Measurements from ENCODE around the gene BLVRA. TPM values are rescaled to one million over a fixed set of nuclear protein-coding genes. Genes with fewer than 3 reads are reported as not detected.
"Not testable (repeated sequence)": the region's sequence is repeated elsewhere in the genome, so short reads cannot be mapped to it uniquely, and the experiment has no call there.

BLVRA gene
- 10 to 100 TPM in 3 of 6 donors, 1 to 10 TPM in 3; 3.5 to 15.9 (median 9.5) TPM for polyA plus RNA-seq (ENCODE audit: low read depth in 6 of 6)

DNA sequence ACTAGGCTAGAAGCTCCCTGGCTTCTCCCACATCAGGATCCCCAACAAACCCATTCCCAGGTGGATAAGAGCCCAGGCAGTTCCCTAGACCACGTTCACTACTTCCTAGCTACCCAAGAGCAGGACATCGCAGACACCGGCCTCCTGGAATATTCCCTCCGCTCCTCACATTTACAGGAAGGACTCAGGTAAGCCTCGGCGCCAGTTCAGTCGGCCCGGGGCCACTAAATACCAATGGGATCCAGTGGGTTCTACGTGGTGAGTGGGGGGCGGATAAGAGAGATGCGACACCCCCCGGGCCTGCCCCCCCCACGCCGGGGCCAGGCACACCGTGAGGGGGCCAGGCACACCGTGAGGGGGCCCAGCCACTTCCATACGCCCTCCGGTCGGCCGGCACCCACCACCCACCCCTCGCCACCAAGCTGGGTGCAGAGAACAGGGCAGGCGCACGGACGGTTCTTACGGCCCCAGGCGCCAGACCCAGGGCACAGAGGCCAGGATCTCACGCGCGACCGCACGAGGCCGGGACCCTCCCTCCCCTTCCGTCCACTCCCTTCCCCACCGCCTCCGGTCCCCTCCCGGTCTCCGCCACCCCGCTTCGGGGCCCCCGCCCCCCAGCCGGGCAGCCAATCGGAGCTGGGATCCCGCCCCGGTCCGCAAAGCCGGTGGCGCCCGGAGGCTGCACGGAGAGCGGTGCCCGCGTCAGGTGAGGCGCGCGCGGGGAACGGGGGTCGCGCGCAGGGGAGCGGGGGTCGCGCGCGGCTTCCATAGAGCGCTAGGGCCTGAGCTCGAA is at the start of gene BLVRA:
Gene BLVRA, plus strand, starts transcription at position 652 of the 793 bp plus-strand sequence. CDS start 12,479 bp downstream, outside the sequence.
- peak; percentile 53 for DNase-seq
- peak within 1 kb of the TSS; percentile 45 to 93 (median 89) for H3K4me3 Mint-ChIP-seq
- ATAC-seq (ENCODE audit: low read depth in 2 of 2) = peak; percentile 74 to 75
- no peaks in the 10 kb centered on the region for H3K36me3 Mint-ChIP-seq
- H3K27ac Mint-ChIP-seq = peak within 1 kb of the TSS; percentile 30 to 78 (median 51)
- peaks cover 12 to 14% (median 13%) of the 10 kb centered on the region in 3 donors for H3K4me1 Mint-ChIP-seq
- H3K9me3 Mint-ChIP-seq = no peaks in the 10 kb centered on the region
- H3K27me3 Mint-ChIP-seq = peaks cover 10 to 19% (median 18%) of the 10 kb centered on the region in 3 donors

- H3K4me3 Mint-ChIP-seq = no peak overlapping the region
- no peak overlapping the region for H3K27ac Mint-ChIP-seq
- no peaks in the 10 kb centered on the region for H3K27me3 Mint-ChIP-seq
- no peak for ATAC-seq (ENCODE audit: low read depth in 2 of 2)
- H3K36me3 Mint-ChIP-seq = peaks cover 0 to 8% of the 10 kb centered on the region in 2 donors
- peaks cover 0 to 2% (median 0%) of the 10 kb centered on the region in 7 donors for H3K9me3 Mint-ChIP-seq
- DNase-seq = no peak
- H3K4me1 Mint-ChIP-seq = peaks cover 24 to 46% (median 38%) of the 10 kb centered on the region in 3 donors
Measured at GRCh38 chr7:43711503-43711902, 47.0 kb upstream of the BLVRA start.

- DNase-seq; ATAC-seq (ENCODE audit: low read depth in 2 of 2); H3K9me3 Mint-ChIP-seq; H3K27me3 Mint-ChIP-seq; H3K4me3 Mint-ChIP-seq; H3K36me3 Mint-ChIP-seq: not testable (repeated sequence)
- Mint-ChIP-seq H3K27ac (peak overlapping the region in 2 of 6 donors; percentile 14 to 39), H3K4me1 (peaks cover 30 to 44% (median 37%) of the 10 kb centered on the region in 3 donors)
Measured at GRCh38 chr7:43715966-43716365, 42.5 kb upstream of the BLVRA start.

DNA sequence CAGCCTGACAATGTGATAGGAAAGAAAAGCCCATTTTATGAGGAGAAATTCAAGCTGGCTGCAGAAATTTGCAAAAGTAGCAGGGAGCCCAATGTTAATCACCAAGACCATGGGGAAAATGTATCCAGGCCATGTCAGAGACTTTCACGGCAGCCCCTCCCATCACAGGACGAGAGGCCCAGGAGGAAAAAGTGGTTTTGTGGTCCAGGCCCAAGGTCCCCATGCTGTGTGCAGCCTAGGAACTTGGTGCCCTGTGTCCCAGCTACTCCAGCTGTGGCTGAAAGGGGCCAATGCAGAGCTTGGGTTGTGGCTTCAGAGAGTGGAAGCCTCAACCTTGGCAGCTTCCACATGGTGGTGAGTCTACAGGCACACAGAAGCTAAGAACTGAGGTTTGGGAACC is 41.9 kb upstream of the BLVRA start:
- no peak for ATAC-seq (ENCODE audit: low read depth in 2 of 2)
- Mint-ChIP-seq H3K27ac (peak overlapping the region in 2 of 6 donors; percentile 39 to 47), H3K4me3 (no peak overlapping the region), H3K9me3 (no peaks in the 10 kb centered on the region), H3K27me3 (no peaks in the 10 kb centered on the region), H3K4me1 (peaks cover 30 to 49% (median 38%) of the 10 kb centered on the region in 3 donors), H3K36me3 (peaks cover 0 to 8% of the 10 kb centered on the region in 2 donors)
- DNase-seq = no peak

GRCh38 chr7:43721193-43721806 is 37.2 kb upstream of the BLVRA start:
- Mint-ChIP-seq H3K36me3 (peaks cover 1 to 4% of the 10 kb centered on the region in 2 donors), H3K4me1 (peaks cover 17 to 30% (median 26%) of the 10 kb centered on the region in 3 donors), H3K27me3 (no peaks in the 10 kb centered on the region), H3K9me3 (no peaks in the 10 kb centered on the region), H3K27ac (no peak overlapping the region), H3K4me3 (no peak overlapping the region)
- DNase-seq = peak; percentile 51
- ATAC-seq (ENCODE audit: low read depth in 2 of 2) = peak in 1 of 2 donors; percentile 49

- H3K9me3 Mint-ChIP-seq = no peaks in the 10 kb centered on the region
- H3K27me3 Mint-ChIP-seq = no peaks in the 10 kb centered on the region
- DNase-seq (no peak), ATAC-seq (ENCODE audit: low read depth in 2 of 2) (no peak)
- H3K4me1 Mint-ChIP-seq = peaks cover 24 to 37% (median 36%) of the 10 kb centered on the region in 3 donors
- H3K27ac Mint-ChIP-seq = no peak overlapping the region
- H3K36me3 Mint-ChIP-seq = peaks cover 0 to 4% of the 10 kb centered on the region in 2 donors
- H3K4me3 Mint-ChIP-seq = peak overlapping the region in 1 of 8 donors; percentile 55
Measured at GRCh38 chr7:43723007-43723341, 35.5 kb upstream of the BLVRA start.

DNA sequence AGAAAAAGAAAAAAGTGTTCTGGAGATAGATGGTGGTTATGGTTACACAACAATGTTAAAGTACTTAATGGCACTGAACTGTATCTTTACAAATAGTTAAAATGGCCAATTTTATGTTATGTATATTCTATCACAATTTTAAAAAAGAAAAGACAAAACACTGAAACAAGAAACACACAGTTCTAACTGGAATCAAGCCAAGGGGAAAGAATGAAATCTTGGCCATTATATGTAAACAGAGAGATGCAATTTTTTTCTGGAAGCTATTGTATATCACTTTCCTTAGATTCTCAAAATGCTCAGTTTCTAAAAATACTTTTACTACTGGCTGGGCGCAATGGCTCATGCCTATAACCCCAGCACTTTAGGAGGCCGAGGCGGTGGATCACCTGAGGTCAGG is 33.2 kb upstream of the BLVRA start:
- Mint-ChIP-seq H3K27me3 (no peaks in the 10 kb centered on the region), H3K9me3 (no peaks in the 10 kb centered on the region), H3K4me1 (peaks cover 24 to 50% (median 38%) of the 10 kb centered on the region in 3 donors), H3K27ac (no peak overlapping the region), H3K36me3 (peaks cover 0 to 4% of the 10 kb centered on the region in 2 donors), H3K4me3 (no peak overlapping the region)
- ATAC-seq (ENCODE audit: low read depth in 2 of 2) (no peak), DNase-seq (no peak)

DNA sequence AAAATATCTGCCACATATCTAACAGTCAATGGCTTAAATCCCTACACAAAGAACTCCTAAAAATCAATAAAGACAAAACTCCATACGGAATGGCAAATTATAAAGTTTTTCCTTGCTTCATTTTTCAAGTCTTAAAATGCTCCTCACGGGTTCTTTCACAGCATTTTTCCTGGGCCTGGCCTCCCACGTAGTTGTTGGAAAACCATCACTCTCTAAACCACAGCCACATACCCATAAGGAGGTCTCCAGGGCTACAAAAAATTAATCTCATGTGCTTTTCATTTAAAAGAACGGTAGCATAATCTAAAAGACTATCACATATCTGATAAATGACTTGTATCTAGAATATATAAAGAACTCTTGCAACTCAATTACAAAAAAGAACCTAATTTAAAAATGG is 32.0 kb upstream of the BLVRA start:
- DNase-seq = no peak
- peak overlapping the region in 2 of 8 donors; percentile 45 to 99 for H3K4me3 Mint-ChIP-seq
- H3K9me3 Mint-ChIP-seq = no peaks in the 10 kb centered on the region
- peaks cover 0 to 4% of the 10 kb centered on the region in 2 donors for H3K36me3 Mint-ChIP-seq
- ATAC-seq (ENCODE audit: low read depth in 2 of 2) = no peak
- peak overlapping the region in 1 of 6 donors; percentile 22 for H3K27ac Mint-ChIP-seq
- peaks cover 21 to 48% (median 34%) of the 10 kb centered on the region in 3 donors for H3K4me1 Mint-ChIP-seq
- no peaks in the 10 kb centered on the region for H3K27me3 Mint-ChIP-seq

DNA sequence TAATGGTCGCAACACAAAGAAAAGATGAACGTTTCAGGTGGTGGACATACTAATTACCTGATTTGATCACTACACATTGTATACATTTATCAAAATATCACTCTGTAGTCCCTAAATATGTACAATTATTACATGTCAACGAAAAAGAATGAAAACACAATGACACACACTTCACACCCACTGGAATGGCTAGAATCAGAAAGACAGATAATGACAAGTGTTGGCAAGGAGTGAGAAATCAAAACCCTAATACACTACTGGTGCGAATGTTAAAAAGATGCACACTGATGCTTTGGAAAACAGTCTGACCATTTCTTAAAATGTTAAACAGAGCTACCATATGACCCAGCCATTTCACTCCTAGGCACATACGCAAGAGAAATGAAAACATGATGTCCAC is 31.5 kb upstream of the BLVRA start:
- Mint-ChIP-seq H3K36me3 (peaks cover 0 to 4% of the 10 kb centered on the region in 2 donors), H3K4me1 (peaks cover 21 to 45% (median 33%) of the 10 kb centered on the region in 3 donors), H3K9me3 (no peaks in the 10 kb centered on the region), H3K27ac (peak overlapping the region in 2 of 6 donors; percentile 41 to 43), H3K27me3 (no peaks in the 10 kb centered on the region), H3K4me3 (peak overlapping the region in 5 of 8 donors; percentile 55 to 99 (median 68))
- DNase-seq (no peak), ATAC-seq (ENCODE audit: low read depth in 2 of 2) (no peak)

- Mint-ChIP-seq H3K27me3 (no peaks in the 10 kb centered on the region), H3K9me3 (no peaks in the 10 kb centered on the region), H3K27ac (peak overlapping the region in 4 of 6 donors; percentile 43 to 76 (median 71)), H3K4me1 (peaks cover 21 to 43% (median 33%) of the 10 kb centered on the region in 3 donors), H3K4me3 (peak overlapping the region in 7 of 8 donors; percentile 55 to 99 (median 82)), H3K36me3 (peaks cover 0 to 4% of the 10 kb centered on the region in 2 donors)
- DNase-seq = no peak
- no peak for ATAC-seq (ENCODE audit: low read depth in 2 of 2)
Measured at GRCh38 chr7:43727494-43727893, 31.0 kb upstream of the BLVRA start.

DNA sequence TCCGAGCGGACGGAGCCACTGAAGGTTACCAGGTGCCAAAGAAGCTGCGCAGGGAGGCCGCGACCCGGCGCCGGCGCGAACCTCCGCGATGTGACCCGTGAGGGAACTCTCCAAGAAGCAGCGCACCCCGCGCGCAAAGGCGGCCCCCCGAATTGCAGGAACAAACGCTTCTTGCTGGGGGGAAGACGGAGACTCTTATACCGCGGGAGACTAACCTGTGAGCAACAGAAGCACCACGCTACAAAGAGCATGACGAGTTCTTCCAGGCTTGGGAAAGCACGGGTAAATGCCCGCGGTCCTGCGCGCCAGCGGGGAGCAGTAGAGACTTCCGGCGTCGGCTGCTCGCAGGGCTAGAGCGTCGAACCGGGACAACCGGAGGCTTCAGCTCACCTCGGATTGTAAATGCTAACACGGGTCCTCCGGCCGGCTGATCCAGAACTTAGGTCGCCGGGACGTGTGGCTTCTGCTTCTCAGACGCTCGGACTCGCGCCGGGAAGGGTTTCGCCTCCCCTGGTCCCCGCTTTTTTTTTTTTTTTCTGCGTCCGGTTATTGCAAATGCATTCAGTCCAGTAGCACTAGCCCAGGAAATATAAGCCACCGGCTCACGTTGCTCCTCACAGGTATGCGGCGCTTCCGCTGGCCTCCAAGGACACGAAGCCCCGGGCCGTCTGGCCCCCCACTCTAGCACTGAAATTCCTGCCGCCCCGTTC is 29.1 kb upstream of the BLVRA start, which contains the start of gene COA1:
Gene COA1, minus strand, starts transcription at position 310 of the 710 bp plus-strand sequence. CDS start 80,909 bp downstream, outside the sequence.
- Mint-ChIP-seq H3K4me1 (peaks cover 21 to 39% (median 27%) of the 10 kb centered on the region in 3 donors), H3K27me3 (peaks cover 0 to 7% (median 6%) of the 10 kb centered on the region in 3 donors)

GRCh38 chr7:43729924-43730248 is 28.6 kb upstream of the BLVRA start:
- H3K9me3 Mint-ChIP-seq = no peaks in the 10 kb centered on the region
- peak overlapping the region; percentile 88 to 99 (median 96) for H3K4me3 Mint-ChIP-seq
- DNase-seq (no peak), ATAC-seq (ENCODE audit: low read depth in 2 of 2) (peak; percentile 27 to 31)
- H3K27ac Mint-ChIP-seq = peak overlapping the region; percentile 4 to 93 (median 90)
- H3K36me3 Mint-ChIP-seq = no peaks in the 10 kb centered on the region
- H3K4me1 Mint-ChIP-seq = peaks cover 17 to 33% (median 22%) of the 10 kb centered on the region in 3 donors
- H3K27me3 Mint-ChIP-seq = peaks cover 0 to 7% (median 6%) of the 10 kb centered on the region in 3 donors

More for the DNA sequence above, 29.1 kb upstream of the BLVRA start, which contains the start of gene COA1:
- Mint-ChIP-seq H3K9me3 (no peaks in the 10 kb centered on the region), H3K36me3 (peaks cover 0 to 4% of the 10 kb centered on the region in 2 donors), H3K4me3 (peak within 1 kb of the TSS; percentile 88 to 99 (median 96)), H3K27ac (peak within 1 kb of the TSS; percentile 60 to 93 (median 90))
- peak; percentile 74 for DNase-seq
- ATAC-seq (ENCODE audit: low read depth in 2 of 2) = peak; percentile 87 to 91

- not testable (repeated sequence) for H3K36me3 Mint-ChIP-seq; DNase-seq; H3K27me3 Mint-ChIP-seq; H3K9me3 Mint-ChIP-seq; ATAC-seq (ENCODE audit: low read depth in 2 of 2)
- peak overlapping the region in 1 of 6 donors; percentile 42 for H3K27ac Mint-ChIP-seq
- H3K4me3 Mint-ChIP-seq = peak overlapping the region in 2 of 8 donors; percentile 50 to 99
- H3K4me1 Mint-ChIP-seq = peaks cover 15 to 29% (median 19%) of the 10 kb centered on the region in 3 donors
Measured at GRCh38 chr7:43731494-43731893, 27.0 kb upstream of the BLVRA start.

Data from naive B cell (primary cell).